CD1c-positive myeloid dendritic cell (primary cell): ENCODE data around the gene PAEP.

Experiments
- DNase-seq: peaks from one replicate; pipeline ENCODE4 v3.0.0-alpha.2; 2016; ENCODE audit errors: extremely low spot score

Gene PAEP

DNA sequence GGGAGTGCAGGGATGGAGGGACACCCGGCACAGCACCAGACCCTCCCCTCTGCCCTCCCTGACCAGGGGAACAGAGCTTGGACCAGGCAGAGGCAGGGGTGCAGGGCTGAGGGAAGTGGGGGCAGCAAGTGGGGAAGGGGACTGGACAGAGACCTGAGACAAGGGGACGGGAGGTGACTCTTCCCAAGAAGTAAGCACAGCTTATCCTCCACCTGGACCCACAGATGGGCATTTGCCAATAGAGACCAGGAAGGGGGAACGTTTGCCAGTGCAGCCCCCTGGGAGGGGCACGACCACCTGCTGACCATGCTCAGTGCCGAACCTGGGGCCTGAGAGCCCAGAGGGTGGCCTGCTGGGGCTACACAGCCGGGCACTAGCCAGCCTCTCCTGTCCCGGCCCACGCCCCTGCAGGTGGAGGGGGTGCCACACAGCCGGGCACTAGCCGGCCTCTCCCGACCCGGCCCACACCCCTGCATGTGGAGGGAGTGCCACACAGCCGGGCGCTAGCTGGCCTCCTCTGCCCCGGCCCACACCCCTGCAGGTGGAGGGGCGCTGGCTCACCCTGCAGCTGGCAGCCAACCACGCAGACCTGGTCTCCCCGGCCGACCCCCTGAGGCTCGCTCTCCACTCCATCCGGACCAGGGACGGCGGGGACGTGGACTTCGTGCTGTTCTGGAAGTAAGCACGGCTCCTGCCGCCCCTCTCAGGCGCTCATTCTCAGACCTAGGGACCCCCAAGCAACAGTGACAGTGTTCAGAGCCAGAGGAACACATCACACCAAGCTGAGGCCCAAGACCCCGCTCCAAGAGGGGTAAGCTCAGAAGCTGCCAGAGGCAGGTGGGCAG lies 53.5 kb downstream of the PAEP start:
- DNase-seq, result no peak

DNA sequence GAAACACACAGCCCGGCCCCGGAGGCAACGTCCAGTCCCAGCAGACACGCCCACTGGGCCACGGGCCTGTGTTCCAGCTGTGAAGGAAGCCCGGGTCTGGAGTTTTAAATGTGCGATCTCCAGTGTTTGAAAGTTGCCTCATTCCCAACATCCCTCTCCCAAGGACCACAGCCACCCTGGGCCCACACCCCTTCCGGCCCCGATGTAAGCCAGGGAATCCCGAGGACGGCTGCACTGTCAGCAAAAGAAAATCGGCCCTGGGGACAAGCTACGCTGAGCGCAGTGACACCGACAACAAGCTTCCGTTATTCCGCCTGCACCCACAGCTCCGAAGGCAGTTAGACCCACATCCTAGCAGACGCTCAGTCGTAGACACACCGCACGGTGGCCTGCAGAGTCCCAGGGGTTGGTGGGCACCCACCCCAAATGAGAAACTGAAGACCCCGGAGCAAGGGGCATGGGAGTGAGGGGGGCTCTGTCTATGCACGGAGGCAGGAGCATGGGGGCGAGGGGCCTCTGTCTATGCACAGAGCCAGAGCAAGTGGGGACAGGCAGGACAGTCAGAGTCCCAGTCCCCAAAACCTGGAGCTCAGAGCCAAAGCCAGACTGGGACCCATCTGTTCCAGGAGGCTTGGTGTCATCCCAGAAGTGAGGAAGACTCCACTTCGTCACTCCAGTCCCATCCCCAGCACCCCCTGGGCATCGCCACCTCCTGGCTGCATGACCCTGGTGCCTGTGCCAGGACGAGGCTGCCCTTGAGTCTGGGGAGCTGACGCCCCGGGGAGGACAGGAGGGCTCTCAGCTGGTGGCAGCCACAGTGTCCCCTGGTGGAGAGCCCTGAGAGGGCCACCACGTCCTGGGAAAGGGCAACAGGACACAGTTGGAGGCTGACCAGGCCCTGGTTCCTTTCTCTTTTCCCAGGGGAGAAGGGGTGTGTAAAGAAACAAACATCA lies 54.4 kb downstream of the PAEP start:
- no peak for DNase-seq
